D721Med (cell line): ENCODE results near the gene C6orf163.

Source experiments
- DNase-seq: peaks from one replicate; pipeline ENCODE4 v3.0.0; 2011; ENCODE audit warnings: low spot score; ENCODE audit not compliant: insufficient read length
- FAIRE-seq: peaks from 2 replicates; lab custom pipeline; 2011; peaks lifted over from hg19 to GRCh38; lab: Jason Lieb, UNC
- CTCF ChIP-seq: IDR thresholded peaks from 2 replicates; pipeline ENCODE4 v1.5.1; 2012; ENCODE audit warnings: mild to moderate bottlenecking, control low read depth; ENCODE audit not compliant: insufficient read depth; ENCODE audit errors: missing control alignments

C6orf163 gene

GRCh38 chr6:87351583-87351982 lies 7.0 kb downstream of the C6orf163 start:
- no peak for DNase-seq
- TF ChIP-seq CTCF, result no peak
- no peak for FAIRE-seq

- no peak for FAIRE-seq
- no peak for TF ChIP-seq CTCF
- no peak for DNase-seq
Measured at GRCh38 chr6:87356181-87356580, 11.6 kb downstream of the C6orf163 start.

- DNase-seq (no peak), FAIRE-seq (no peak)
- TF ChIP-seq CTCF, result no peak
Measured at GRCh38 chr6:87357479-87358196, 13.0 kb downstream of the C6orf163 start.

GRCh38 chr6:87364602-87365252 lies 20.1 kb downstream of the C6orf163 start:
- FAIRE-seq (no peak), DNase-seq (no peak)
- TF ChIP-seq CTCF, result no peak

GRCh38 chr6:87366072-87366827 lies 21.6 kb downstream of the C6orf163 start:
- no peak for TF ChIP-seq CTCF
- FAIRE-seq, result no peak
- DNase-seq, result no peak

- TF ChIP-seq CTCF, result no peak
- FAIRE-seq, result no peak
- no peak for DNase-seq
Measured at GRCh38 chr6:87366899-87367298, 22.3 kb downstream of the C6orf163 start.
